GM12801 (cell line): Measurements from ENCODE around the gene AMDHD1.

ENCODE experiments used
- TF ChIP-seq, protein P1 (sequence below): IDR thresholded peaks from one replicate; pipeline ENCODE4 v1.5.1; 2011; ENCODE audit warnings: control low read depth; ENCODE audit not compliant: insufficient read length; ENCODE audit errors: extremely low read depth

The AMDHD1 gene

DNA sequence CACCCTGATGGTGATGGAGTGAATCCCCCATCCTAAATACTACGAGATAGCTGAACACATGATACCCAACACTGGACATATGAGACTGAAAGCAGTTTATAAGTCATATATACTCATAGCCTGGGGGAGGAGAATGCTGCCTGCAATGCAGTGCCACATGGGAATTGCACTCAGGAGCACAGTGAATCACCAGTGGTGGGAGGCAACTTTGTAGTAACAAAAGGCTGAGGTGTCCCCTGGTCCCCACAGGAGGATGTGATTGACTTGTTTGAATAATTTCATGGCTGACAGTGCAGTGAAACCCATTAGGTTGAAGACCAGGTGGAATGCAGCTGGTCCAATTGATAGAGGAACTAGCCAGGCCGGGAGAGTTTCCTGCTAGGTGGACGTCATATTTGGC is 20.9 kb upstream of the AMDHD1 start:
- TF ChIP-seq, protein P1, sequence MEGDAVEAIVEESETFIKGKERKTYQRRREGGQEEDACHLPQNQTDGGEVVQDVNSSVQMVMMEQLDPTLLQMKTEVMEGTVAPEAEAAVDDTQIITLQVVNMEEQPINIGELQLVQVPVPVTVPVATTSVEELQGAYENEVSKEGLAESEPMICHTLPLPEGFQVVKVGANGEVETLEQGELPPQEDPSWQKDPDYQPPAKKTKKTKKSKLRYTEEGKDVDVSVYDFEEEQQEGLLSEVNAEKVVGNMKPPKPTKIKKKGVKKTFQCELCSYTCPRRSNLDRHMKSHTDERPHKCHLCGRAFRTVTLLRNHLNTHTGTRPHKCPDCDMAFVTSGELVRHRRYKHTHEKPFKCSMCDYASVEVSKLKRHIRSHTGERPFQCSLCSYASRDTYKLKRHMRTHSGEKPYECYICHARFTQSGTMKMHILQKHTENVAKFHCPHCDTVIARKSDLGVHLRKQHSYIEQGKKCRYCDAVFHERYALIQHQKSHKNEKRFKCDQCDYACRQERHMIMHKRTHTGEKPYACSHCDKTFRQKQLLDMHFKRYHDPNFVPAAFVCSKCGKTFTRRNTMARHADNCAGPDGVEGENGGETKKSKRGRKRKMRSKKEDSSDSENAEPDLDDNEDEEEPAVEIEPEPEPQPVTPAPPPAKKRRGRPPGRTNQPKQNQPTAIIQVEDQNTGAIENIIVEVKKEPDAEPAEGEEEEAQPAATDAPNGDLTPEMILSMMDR, result no peak

DNA sequence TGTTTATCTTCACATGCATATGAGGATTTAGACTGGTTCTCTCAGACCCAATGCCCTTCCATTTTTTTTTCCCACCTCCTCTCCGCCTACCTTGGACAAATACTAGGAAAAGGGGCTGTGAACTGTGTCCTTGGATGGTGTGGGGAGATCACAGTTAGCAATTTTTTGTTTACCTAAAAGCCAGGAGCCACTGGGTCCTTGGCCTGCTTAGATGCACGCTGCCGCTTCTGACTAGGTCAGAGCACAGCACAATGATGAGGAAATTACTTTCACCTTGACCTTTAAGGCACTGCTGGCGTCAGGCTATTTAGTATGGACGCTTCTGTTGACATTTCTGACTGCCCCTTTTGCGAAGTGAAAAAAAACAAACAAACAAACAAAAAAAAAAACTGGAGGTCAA is 2.6 kb upstream of the AMDHD1 start:
- TF ChIP-seq, protein P1, result no peak

GRCh38 chr12:95942101-95942523 is 1.0 kb upstream of the AMDHD1 start:
- TF ChIP-seq, protein P1, result no peak

DNA sequence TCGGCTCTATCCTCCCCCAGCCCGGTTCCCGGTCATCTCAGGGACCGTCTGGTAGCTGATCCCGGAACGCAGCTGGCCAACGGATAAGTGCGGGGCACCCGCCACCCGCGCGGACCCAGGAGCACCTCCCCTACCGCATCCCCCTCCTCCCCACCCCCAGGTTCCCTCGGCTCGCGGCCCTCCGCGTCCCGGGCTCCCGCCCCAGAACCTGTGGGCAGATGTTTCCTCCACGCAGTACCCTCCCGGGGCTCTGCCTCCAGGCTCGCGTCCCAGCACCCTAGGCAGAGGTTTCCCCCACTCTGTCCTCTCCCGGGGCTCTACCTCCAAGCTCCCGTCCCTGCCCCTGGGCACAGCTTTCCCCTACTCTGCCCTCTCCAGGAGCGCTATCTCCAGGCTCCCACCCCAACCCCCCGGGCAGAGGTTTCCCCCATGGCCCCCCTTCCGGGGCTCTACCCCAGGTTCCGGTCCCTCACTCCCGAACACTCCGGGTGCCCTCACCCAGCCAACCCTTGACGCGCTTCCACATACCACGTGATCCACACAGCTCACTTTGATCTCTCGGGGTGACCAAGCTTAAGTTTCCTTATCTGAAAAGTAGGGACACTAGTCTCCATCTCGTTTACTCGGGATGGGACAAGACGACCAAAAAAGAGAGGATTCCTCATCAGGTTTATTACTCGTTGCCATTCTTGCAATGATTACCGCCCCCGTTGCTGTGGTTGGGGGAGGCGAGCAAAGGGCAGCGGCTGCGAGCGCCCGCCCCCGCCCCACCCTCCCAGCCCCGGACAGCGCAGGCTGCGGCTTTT is 404 bp upstream of the AMDHD1 start, which contains the start of gene CCDC38:
Gene CCDC38 (minus strand): TSS at position 91 of the 806 bp plus-strand sequence. CDS start 6,105 bp downstream, outside the sequence.
- TF ChIP-seq, protein P1, result no peak

DNA sequence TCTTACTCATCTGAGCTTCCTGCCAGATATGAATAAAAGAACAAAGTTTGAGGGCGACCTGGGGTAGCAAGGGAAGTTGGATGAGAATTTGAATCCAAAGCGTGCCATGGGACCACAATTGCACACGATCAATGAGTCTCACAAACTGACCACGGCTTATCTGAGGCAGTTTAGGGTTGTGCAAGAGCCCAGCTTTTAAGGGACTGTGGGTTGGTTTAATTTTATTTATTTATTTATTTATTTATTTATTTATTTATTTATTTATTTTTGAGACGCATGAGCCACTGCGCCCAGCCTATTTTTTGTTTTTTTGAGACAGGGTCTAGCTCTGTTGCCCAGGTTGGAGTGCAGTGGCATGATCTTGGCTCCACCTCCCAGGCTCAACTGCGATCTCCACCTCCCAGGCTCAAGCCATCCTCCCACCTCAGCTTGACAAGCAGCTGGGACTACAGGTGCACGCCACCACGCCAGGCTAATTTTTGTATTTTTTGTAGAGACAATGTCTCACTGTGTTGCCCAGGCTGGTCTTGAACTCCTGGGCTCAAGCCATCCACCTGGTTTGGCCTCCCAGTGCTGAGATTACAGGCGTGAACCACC is 1.1 kb downstream of the AMDHD1 start:
- TF ChIP-seq, protein P1, result no peak

DNA sequence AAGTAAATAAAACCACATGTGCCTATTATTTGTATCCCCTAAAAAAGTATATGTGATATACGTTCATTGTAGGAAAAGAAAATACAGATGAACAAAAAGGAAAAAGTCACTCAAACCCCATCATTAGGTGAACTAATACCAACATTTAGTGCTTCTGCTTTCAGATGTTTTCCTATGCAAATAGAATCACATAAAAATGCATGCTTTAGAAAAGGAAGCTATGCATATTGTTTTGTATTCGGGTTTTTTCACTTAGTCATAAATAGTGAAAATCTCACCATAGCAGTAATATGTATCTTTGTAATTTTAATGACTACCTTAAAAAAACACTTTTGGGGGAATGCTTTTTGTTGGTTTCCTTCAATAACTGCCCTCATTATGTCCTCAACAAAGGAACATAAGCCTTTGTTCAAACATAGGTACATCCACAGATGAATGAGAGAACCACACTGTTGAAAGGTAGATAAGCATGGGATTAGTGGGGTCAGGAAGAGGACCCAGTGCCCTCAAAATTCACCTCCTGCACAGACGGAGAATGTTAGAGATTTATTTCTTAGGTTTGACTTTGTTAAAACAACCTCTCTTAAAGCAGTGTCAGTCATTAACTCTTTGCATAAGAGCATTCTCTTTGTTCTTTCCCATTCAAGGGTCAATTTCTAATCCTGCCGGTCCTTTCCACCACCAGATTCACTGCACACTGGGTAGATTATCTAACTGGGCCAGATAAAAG is 6.5 kb downstream of the AMDHD1 start:
- TF ChIP-seq, protein P1, result no peak

DNA sequence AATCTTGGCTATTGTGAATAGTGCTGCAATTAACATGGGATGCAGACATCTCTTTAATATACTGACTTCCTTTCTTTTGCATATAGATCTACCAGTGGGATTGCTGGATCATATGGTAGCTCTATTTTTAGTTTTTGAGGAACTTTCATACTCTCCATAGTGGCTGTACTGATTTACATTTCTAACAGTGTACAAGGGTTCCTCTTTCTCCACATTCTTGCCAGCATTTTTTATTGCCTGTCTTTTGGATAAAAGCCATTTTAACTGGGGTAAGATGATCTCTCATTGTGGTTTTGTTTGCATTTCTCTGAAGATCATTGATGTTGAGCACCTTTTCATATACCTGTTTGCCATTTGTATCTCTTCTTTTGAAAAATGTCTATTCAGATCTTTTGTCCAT is 8.4 kb downstream of the AMDHD1 start:
- TF ChIP-seq, protein P1, result no peak
